ENCODE results near the gene MAST1.
"Not testable (repeated sequence)": the region's sequence is repeated elsewhere in the genome, so short reads cannot be mapped to it uniquely, and the experiment has no call there.

MAST1 gene

DNA sequence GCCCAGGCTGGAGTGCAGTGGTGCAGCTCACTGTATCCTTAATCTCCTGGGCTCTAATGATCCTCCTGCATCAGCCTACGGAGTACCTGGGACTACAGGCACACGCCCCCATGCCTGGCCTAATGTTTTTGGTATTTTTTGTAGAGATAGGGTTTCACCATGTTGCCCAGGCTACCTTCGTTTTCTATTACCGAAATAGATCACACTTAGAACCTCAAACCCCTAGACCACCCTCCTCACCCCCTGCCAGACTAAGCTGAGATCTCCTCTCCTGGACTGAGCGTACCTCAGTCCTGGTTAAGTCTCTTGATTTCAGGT is 48.3 kb downstream of the MAST1 start:
- no peaks in the 10 kb centered on the region for H3K36me3 ChIP-seq (ENCODE audit: control insufficient read depth, insufficient read depth, low read length)
- no peaks in the 10 kb centered on the region for H3K9me3 ChIP-seq (ENCODE audit: control insufficient read depth, insufficient read depth, low read length)
- H3K27ac ChIP-seq (ENCODE audit: low read depth, low read length), result no peak overlapping the region
- H3K4me1 ChIP-seq (ENCODE audit: control insufficient read depth, insufficient read depth, low read length), result no peaks in the 10 kb centered on the region; the same call in 1 of the 2 replicates
- H3K4me3 ChIP-seq (ENCODE audit: low read depth, low read length), result no peak overlapping the region
- H3K27me3 ChIP-seq (ENCODE audit: control insufficient read depth, insufficient read depth, low read length), result peaks cover 8% of the 10 kb centered on the region; the same call in 1 of the 2 replicates
- no peak overlapping the region for H3K9ac ChIP-seq (ENCODE audit: low read depth, low read length)

DNA sequence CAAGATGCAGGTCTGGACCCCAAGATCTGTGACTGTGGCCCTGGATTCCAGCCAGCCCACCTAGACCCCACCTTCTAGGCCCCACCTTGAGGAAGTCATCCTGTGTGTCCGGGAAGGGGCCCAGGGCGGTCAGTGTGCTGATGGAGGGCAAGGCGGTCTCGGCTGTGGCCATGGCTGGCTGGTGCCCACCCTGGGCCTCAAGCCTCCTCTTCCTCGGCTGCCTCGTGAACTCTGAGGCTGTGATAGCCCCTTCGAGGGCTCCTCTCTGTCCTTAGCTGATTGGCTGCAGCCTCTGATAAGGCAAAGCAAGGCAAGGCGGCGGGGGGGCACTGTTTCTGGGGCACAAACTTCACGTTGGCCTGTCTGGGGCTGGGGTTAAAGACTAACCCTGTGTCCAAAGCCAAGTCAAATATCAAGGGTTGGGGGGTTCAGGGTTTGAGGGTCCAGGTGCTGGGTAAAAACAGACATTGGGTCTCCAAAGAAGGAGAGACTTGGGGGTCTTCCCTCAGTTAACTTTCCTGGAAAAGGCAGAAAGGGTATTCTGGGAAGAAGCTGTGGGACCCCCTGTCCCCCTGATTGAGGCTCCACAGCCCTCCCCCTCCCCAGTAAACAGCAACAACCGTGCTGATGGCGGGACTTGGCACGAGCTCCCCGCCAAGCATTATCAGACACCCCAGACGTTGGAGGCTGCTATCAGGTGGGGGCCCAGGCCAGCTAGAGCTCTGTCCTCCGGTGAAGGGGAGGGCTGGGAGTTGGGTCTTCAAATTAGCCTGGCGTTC is 48.8 kb downstream of the MAST1 start, which contains the start of gene KLF1:
TSS of gene KLF1 (minus strand) at position 233 of the 779 bp plus-strand sequence. CDS start at position 172, 61 bp downstream.
- Histone ChIP-seq H3K27me3 (ENCODE audit: control insufficient read depth, insufficient read depth, low read length) (peaks cover 8% of the 10 kb centered on the region; the same call in 1 of the 2 replicates), H3K4me3 (ENCODE audit: low read depth, low read length) (peak within 1 kb of the TSS; percentile 74), H3K4me1 (ENCODE audit: control insufficient read depth, insufficient read depth, low read length) (no peaks in the 10 kb centered on the region; the same call in 1 of the 2 replicates), H3K36me3 (ENCODE audit: control insufficient read depth, insufficient read depth, low read length) (no peaks in the 10 kb centered on the region), H3K9me3 (ENCODE audit: control insufficient read depth, insufficient read depth, low read length) (no peaks in the 10 kb centered on the region), H3K9ac (ENCODE audit: low read depth, low read length) (no peak within 1 kb of the TSS), H3K27ac (ENCODE audit: low read depth, low read length) (no peak within 1 kb of the TSS)

DNA sequence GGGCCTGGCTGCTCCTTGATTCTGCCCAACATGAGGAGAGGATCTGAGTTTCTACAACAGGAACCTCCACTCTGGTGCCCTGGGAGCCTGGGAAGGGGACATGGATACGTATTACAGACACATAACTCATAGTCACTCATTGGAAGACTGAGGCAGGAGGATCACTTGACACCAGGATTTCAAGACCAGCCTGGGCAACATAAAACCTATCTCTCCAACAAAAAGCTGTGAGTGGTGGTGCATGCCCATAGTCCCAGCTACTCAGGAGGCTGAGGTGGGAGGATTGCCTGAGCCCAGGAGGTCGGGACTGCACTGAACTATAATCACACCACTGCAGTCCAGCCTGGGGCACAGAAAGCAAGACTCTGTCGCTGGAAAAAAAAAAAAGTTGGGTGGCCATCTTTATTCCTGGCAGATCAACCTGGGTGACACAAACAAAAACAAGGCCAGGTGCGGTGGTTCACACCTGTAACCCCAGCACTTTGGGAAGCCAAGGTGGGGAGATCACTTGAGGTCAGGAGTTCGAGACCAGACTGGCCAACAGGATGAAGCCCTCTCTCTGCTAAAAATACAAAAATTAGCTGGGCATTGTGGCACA is 49.8 kb downstream of the MAST1 start:
- no peaks in the 10 kb centered on the region; the same call in 1 of the 2 replicates for H3K4me1 ChIP-seq (ENCODE audit: control insufficient read depth, insufficient read depth, low read length)
- no peak overlapping the region for H3K27ac ChIP-seq (ENCODE audit: low read depth, low read length)
- H3K9ac ChIP-seq (ENCODE audit: low read depth, low read length), result no peak overlapping the region
- H3K9me3 ChIP-seq (ENCODE audit: control insufficient read depth, insufficient read depth, low read length), result no peaks in the 10 kb centered on the region
- peaks cover 2% of the 10 kb centered on the region; the same call in 1 of the 2 replicates for H3K36me3 ChIP-seq (ENCODE audit: control insufficient read depth, insufficient read depth, low read length)
- H3K27me3 ChIP-seq (ENCODE audit: control insufficient read depth, insufficient read depth, low read length), result peaks cover 8% of the 10 kb centered on the region; the same call in 1 of the 2 replicates
- no peak overlapping the region for H3K4me3 ChIP-seq (ENCODE audit: low read depth, low read length)

DNA sequence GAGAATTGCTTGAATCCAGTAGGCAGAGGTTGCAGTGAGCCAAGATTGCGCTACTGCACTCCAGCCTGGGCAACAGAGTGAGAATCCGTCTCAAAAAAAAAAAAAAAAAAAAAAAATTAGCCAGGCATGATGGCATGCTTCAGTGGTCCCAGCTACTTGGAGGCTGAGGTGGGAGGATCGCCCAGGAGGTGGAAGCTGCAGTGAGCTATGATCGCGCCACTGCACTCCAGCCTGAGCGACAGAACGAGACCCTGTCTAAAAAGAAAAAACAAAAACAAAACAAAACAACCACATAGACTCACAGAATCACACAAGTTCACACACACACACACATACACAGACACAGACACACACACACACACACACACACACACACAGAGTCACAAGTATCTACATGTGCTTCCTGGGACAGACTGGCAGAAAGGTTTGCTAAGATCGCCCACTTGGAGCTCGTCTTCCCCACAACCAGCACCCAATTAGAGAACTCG is 52.0 kb downstream of the MAST1 start:
- not testable (repeated sequence) for H3K27me3 ChIP-seq (ENCODE audit: control insufficient read depth, insufficient read depth, low read length); H3K4me1 ChIP-seq (ENCODE audit: control insufficient read depth, insufficient read depth, low read length); H3K9me3 ChIP-seq (ENCODE audit: control insufficient read depth, insufficient read depth, low read length)
- Histone ChIP-seq H3K4me3 (ENCODE audit: low read depth, low read length) (peak overlapping the region; percentile 55), H3K9ac (ENCODE audit: low read depth, low read length) (peak overlapping the region; percentile 64), H3K36me3 (ENCODE audit: control insufficient read depth, insufficient read depth, low read length) (peaks cover 22% of the 10 kb centered on the region), H3K27ac (ENCODE audit: low read depth, low read length) (peak overlapping the region; percentile 31)

DNA sequence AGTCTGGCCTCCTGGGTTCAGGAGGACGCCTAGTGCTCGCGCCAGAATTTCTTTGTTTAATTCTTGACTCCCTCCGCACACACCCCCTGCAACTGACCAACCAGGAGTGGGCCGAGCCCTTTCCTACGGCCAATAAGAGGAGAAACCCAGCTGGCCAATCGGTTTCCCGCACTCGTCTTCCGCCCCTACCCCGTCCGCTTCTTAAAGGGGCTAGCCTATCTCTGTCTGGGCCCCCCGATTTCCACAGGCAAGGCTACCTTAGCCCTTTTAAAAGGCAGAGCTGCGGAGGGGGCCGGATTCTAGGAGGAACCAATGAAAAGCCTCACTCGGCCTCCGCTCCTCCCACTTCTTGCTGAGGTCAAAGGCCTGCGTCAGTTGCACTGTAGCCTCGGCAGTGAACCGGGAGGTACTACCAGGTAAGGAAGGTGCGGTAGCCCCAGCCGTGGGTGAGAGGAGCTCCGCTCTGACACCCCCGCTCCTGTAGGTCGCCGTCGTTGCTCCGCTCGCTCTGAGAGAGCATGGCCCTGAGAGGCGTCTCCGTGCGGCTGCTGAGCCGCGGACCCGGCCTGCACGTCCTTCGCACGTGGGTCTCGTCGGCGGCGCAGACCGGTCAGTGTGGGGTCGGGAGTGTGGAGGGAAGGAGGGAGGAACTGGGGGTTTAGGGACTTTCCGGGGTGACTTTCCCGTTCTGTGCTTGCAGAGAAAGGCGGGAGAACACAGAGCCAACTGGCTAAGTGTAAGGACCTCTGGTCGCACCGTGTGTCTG is 52.7 kb downstream of the MAST1 start, which contains the start of gene GCDH:
TSS of gene GCDH (plus strand) at position 374 of the 766 bp plus-strand sequence. CDS start at position 519, 145 bp downstream.
- Histone ChIP-seq H3K4me1 (ENCODE audit: control insufficient read depth, insufficient read depth, low read length) (no peaks in the 10 kb centered on the region), H3K9me3 (ENCODE audit: control insufficient read depth, insufficient read depth, low read length) (no peaks in the 10 kb centered on the region), H3K27ac (ENCODE audit: low read depth, low read length) (peak within 1 kb of the TSS; percentile 31), H3K36me3 (ENCODE audit: control insufficient read depth, insufficient read depth, low read length) (peaks cover 25% of the 10 kb centered on the region), H3K9ac (ENCODE audit: low read depth, low read length) (peak within 1 kb of the TSS; percentile 68), H3K4me3 (ENCODE audit: low read depth, low read length) (peak within 1 kb of the TSS; percentile 87), H3K27me3 (ENCODE audit: control insufficient read depth, insufficient read depth, low read length) (peaks cover 8% of the 10 kb centered on the region; the same call in 1 of the 2 replicates)

DNA sequence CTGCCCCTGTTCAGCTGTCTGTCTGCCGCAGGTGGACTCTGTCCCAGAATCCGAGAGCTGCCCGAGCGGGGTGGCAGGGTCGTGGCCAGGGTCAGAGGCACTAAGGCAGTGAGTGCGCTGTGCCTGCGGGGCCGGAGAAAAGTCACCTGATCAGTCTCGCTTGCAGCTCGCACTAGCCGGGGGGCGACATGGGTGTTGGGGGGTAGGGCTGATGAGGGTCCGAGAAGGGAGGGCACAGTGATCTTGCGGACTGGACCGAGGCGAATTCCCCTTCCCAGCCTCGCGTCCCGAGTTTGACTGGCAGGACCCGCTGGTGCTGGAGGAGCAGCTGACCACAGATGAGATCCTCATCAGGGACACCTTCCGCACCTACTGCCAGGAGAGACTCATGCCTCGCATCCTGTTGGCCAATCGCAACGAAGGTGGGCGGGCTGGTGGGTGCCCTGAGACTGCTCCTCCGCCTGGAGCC is 53.3 kb downstream of the MAST1 start:
- H3K27me3 ChIP-seq (ENCODE audit: control insufficient read depth, insufficient read depth, low read length), result peaks cover 3% of the 10 kb centered on the region; the same call in 1 of the 2 replicates
- H3K27ac ChIP-seq (ENCODE audit: low read depth, low read length), result no peak overlapping the region

DNA sequence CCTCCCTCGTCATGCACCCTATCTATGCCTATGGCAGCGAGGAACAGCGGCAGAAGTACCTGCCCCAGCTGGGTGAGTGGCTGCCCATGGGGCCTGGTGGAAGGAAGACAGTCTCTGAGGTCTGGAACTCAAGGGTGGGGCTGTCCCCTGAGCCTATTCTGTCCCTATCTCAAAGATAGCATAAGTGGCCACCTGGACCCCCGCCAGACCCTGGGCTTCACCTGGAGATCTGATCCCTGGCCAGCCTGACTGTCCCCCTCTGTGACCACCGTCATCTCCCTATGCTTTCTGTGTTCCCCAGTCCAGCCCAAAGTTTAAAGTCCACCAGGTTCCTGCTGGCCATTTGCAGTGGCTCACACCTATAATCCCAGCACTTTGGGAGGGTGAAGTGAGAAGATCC is 55.3 kb downstream of the MAST1 start:
- no peaks in the 10 kb centered on the region for H3K27me3 ChIP-seq (ENCODE audit: control insufficient read depth, insufficient read depth, low read length)
- no peak overlapping the region for H3K27ac ChIP-seq (ENCODE audit: low read depth, low read length)
- H3K9ac ChIP-seq (ENCODE audit: low read depth, low read length), result no peak overlapping the region
- H3K4me1 ChIP-seq (ENCODE audit: control insufficient read depth, insufficient read depth, low read length), result no peaks in the 10 kb centered on the region
- H3K4me3 ChIP-seq (ENCODE audit: low read depth, low read length), result no peak overlapping the region
- peaks cover 51% of the 10 kb centered on the region for H3K36me3 ChIP-seq (ENCODE audit: control insufficient read depth, insufficient read depth, low read length)
- no peaks in the 10 kb centered on the region for H3K9me3 ChIP-seq (ENCODE audit: control insufficient read depth, insufficient read depth, low read length)

More for the DNA sequence above, 53.3 kb downstream of the MAST1 start:
- Histone ChIP-seq H3K4me3 (ENCODE audit: low read depth, low read length) (peak overlapping the region; percentile 87), H3K9ac (ENCODE audit: low read depth, low read length) (peak overlapping the region; percentile 68), H3K4me1 (ENCODE audit: control insufficient read depth, insufficient read depth, low read length) (no peaks in the 10 kb centered on the region), H3K9me3 (ENCODE audit: control insufficient read depth, insufficient read depth, low read length) (no peaks in the 10 kb centered on the region), H3K36me3 (ENCODE audit: control insufficient read depth, insufficient read depth, low read length) (peaks cover 31% of the 10 kb centered on the region)

DNA sequence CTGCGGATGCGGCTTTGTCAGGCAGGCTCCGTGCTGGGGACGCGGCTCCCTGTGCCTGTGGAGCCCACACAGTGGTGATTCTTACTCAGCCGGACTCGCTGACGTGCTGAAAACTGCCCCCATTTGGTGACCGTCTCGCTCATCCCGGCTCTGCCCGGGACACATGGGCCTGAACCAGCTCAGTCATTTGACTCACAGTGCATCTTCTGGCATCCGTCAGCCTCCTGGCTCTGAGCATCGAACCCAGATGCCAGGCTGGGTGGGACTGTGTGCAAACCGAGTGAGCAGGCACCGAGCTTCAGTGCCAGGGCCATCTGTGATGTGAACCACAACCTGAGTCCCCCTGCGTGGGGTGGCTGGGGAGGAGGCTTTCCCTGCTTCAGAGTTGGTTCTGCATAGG is 58.1 kb downstream of the MAST1 start:
- Histone ChIP-seq H3K4me3 (ENCODE audit: low read depth, low read length) (no peak overlapping the region), H3K27ac (ENCODE audit: low read depth, low read length) (no peak overlapping the region), H3K9me3 (ENCODE audit: control insufficient read depth, insufficient read depth, low read length) (no peaks in the 10 kb centered on the region), H3K36me3 (ENCODE audit: control insufficient read depth, insufficient read depth, low read length) (peaks cover 71% of the 10 kb centered on the region), H3K9ac (ENCODE audit: low read depth, low read length) (no peak overlapping the region), H3K27me3 (ENCODE audit: control insufficient read depth, insufficient read depth, low read length) (no peaks in the 10 kb centered on the region), H3K4me1 (ENCODE audit: control insufficient read depth, insufficient read depth, low read length) (no peaks in the 10 kb centered on the region)

DNA sequence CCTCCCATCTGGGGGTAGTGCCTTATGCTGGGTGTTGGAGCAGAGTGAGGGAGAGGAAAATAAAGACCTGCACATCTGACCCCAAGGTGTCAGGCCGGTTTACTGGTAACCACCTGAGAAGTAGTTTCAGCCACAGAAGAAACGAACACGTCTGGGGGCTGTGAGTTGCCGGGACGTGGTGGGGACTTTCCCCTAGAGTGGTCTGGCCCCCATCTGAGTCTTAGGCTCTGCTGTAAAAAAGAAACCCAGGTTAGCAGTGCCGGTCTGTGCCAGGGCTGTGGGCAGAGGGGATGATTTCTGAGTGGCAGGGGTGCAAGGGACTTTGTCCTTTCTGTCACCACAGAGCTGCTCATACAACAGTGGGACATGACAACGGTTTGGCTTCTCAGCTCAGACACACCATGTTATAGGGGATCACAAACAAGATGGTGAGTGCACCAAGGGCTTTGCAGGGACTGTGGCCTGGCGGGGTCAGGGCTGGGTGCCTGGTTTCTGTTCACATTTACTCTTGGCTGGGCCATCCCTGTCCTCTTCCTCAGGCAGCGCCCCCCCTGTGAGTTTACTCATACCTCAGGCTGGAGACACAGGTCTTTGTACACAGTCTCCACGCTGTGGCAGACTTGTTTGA is 61.7 kb downstream of the MAST1 start:
- Histone ChIP-seq H3K4me3 (ENCODE audit: low read depth, low read length) (no peak overlapping the region), H3K9ac (ENCODE audit: low read depth, low read length) (no peak overlapping the region)

DNA sequence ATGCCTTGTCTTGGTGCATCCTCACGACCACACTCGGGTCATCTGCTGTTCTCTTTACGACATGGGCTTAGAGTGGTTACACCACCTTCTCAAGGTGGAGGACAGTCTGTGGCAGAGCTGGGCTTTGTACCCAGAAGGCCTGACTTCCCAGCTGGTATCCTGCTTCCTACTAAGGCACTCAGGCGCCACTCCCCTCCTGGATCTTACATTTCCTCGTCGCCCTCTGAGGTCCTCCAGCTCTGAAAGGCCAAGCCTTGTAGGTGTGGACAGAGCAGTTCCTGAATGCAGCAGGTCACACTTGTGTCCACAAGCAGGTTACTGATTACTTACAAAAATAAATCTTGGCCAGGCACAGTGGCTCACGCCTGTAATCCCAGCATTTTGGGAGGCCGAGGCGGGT is 68.9 kb downstream of the MAST1 start:
- peaks cover 1% of the 10 kb centered on the region; the same call in 1 of the 2 replicates for H3K4me1 ChIP-seq (ENCODE audit: control insufficient read depth, insufficient read depth, low read length)
- no peaks in the 10 kb centered on the region for H3K27me3 ChIP-seq (ENCODE audit: control insufficient read depth, insufficient read depth, low read length)
- no peak overlapping the region for H3K27ac ChIP-seq (ENCODE audit: low read depth, low read length)
- H3K9ac ChIP-seq (ENCODE audit: low read depth, low read length), result no peak overlapping the region
- H3K9me3 ChIP-seq (ENCODE audit: control insufficient read depth, insufficient read depth, low read length), result no peaks in the 10 kb centered on the region
- no peaks in the 10 kb centered on the region for H3K36me3 ChIP-seq (ENCODE audit: control insufficient read depth, insufficient read depth, low read length)
- no peak overlapping the region for H3K4me3 ChIP-seq (ENCODE audit: low read depth, low read length)

More for the DNA sequence above, 61.7 kb downstream of the MAST1 start:
- Histone ChIP-seq H3K27me3 (ENCODE audit: control insufficient read depth, insufficient read depth, low read length) (no peaks in the 10 kb centered on the region), H3K36me3 (ENCODE audit: control insufficient read depth, insufficient read depth, low read length) (peaks cover 51% of the 10 kb centered on the region), H3K4me1 (ENCODE audit: control insufficient read depth, insufficient read depth, low read length) (no peaks in the 10 kb centered on the region), H3K9me3 (ENCODE audit: control insufficient read depth, insufficient read depth, low read length) (no peaks in the 10 kb centered on the region), H3K27ac (ENCODE audit: low read depth, low read length) (no peak overlapping the region)

Measured in HUES48 (cell line).